ENCODE data around the gene PARP4.
"Not testable (repeated sequence)": the region's sequence is repeated elsewhere in the genome, so short reads cannot be mapped to it uniquely, and the experiment has no call there.

PARP4 gene

GRCh38 chr13:24512197-24512907 lies at the start of gene PARP4:
Gene PARP4 (minus strand): TSS chr13:24512778. CDS start chr13:24503776, 9,002 bp downstream.
- DNase-seq (ENCODE audit: low read depth) = peak; percentile 55

- DNase-seq (ENCODE audit: low read depth) = not testable (repeated sequence)
These were observed 48.1 kb upstream of the PARP4 start for GRCh38 chr13:24560579-24561187.

- DNase-seq (ENCODE audit: low read depth) = not testable (repeated sequence)
These were observed 47.0 kb upstream of the PARP4 start for GRCh38 chr13:24559431-24560218.

GRCh38 chr13:24557081-24557480 lies 44.5 kb upstream of the PARP4 start:
- DNase-seq (ENCODE audit: low read depth) = no peak

GRCh38 chr13:24553892-24554291 lies 41.3 kb upstream of the PARP4 start:
- not testable (repeated sequence) for DNase-seq (ENCODE audit: low read depth)

- DNase-seq (ENCODE audit: low read depth) = not testable (repeated sequence)
These were observed 29.1 kb upstream of the PARP4 start for GRCh38 chr13:24541476-24542352.

GRCh38 chr13:24541127-24541475 lies 28.5 kb upstream of the PARP4 start:
- DNase-seq (ENCODE audit: low read depth) = no peak

- no peak for DNase-seq (ENCODE audit: low read depth)
These were observed 27.9 kb upstream of the PARP4 start for GRCh38 chr13:24540236-24541126.

- DNase-seq (ENCODE audit: low read depth) = no peak
These were observed 27.1 kb upstream of the PARP4 start for GRCh38 chr13:24539500-24540165.

GRCh38 chr13:24529478-24529877 lies 16.9 kb upstream of the PARP4 start:
- no peak for DNase-seq (ENCODE audit: low read depth)

GRCh38 chr13:24528816-24529398 lies 16.3 kb upstream of the PARP4 start:
- no peak for DNase-seq (ENCODE audit: low read depth)

GRCh38 chr13:24527266-24527775 lies 14.7 kb upstream of the PARP4 start:
- no peak for DNase-seq (ENCODE audit: low read depth)

GRCh38 chr13:24520733-24521132 lies 8.2 kb upstream of the PARP4 start:
- DNase-seq (ENCODE audit: low read depth) = no peak

GRCh38 chr13:24516919-24517318 lies 4.3 kb upstream of the PARP4 start:
- DNase-seq (ENCODE audit: low read depth) = no peak

- DNase-seq (ENCODE audit: low read depth) = no peak
These were observed 283 bp upstream of the PARP4 start for GRCh38 chr13:24512908-24513213.

- no peak for DNase-seq (ENCODE audit: low read depth)
These were observed 772 bp downstream of the PARP4 start for GRCh38 chr13:24511816-24512196.

- DNase-seq (ENCODE audit: low read depth) = peak; percentile 54
These were observed 1.4 kb downstream of the PARP4 start for GRCh38 chr13:24511019-24511815.

GRCh38 chr13:24506698-24507335 lies 5.8 kb downstream of the PARP4 start:
- no peak for DNase-seq (ENCODE audit: low read depth)

GRCh38 chr13:24506283-24506682 lies 6.3 kb downstream of the PARP4 start:
- DNase-seq (ENCODE audit: low read depth) = not testable (repeated sequence)
